NOMO-1 treated with dmso at 0.1 percent for 144 hours (cell line): ENCODE results near the gene GNB2.

Experiments used
- DNase-seq: peaks from one replicate; lab custom pipeline; 2025; ENCODE audit not compliant: unreplicated experiment; lab: John Stamatoyannopoulos, UW

GNB2 gene

DNA sequence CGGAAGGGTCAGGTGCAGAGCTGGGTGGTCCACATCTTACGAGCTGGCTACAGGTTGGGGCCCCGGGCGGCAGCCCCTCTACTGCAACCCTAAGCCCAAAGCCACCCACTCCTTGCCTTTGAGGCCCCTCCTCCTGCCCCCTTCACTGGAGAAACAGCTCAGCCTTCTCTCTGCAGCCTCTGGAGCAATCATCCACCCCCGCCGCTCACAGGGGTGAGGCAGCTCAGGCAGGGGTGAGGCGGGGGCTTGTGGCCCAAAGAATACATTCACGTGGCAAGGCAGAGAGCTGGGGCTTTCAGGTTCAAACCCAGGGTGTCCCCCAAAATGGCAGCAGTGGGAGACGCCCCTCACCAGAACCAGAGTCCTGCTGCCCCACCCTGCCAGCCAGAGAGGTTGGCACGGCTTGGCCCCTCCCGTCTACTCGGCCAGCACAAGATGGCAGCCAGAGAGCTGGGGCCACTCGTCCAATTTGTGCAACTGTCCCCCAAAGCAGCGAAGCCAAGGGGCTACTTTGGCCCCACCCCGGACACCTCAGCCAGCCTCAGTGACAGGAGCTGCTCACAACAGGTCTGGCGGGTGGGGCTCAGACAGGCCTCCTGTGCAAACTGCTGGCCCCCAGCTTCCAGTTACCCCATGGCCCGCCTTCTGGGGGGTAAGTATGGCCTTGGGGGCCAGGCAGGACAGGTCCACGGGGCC is 7.2 kb downstream of the GNB2 start:
- no peak for DNase-seq

DNA sequence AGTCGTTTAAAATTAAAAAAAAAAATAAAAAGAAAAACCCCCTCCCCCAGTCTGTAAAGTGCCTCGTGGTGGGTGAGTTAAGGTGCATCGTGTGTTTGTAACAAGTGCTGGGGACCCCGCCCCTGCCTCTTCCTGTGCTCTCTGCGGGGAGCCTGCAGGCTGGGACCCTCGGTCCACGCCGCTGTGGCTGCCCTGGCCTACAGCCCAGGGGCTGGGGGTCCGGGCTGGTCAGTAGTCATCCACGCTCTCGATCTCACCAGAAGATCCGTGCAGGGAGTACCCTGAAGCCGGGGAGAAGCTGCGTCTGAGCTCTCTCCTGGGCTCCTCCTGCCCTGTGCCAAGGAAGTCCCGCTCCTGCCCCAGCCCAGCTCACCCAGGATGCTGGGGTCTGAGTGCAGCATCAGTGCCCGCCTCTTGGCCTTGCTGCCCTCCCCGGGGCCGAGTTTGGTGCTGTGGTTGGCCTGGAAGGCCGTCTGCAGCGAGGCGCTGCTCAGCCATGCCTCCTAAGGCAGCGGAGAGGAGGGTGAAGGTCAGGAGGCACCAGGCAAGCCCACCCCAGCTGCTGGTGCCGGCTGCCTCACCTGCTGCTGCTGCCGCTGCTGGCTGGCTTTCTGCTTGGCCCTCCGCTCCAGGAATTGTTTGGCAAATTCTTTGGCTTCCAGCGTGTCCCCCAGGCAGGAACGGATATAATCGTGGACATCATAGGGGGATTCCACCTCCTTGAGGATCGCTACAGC is 8.1 kb downstream of the GNB2 start:
- no peak for DNase-seq

GRCh38 chr7:100682228-100682741 is 8.7 kb downstream of the GNB2 start:
- DNase-seq = no peak

- no peak for DNase-seq
These were observed 9.6 kb downstream of the GNB2 start for GRCh38 chr7:100682991-100683658.

- DNase-seq = no peak
These were observed 10.4 kb downstream of the GNB2 start for GRCh38 chr7:100683659-100684533.

DNA sequence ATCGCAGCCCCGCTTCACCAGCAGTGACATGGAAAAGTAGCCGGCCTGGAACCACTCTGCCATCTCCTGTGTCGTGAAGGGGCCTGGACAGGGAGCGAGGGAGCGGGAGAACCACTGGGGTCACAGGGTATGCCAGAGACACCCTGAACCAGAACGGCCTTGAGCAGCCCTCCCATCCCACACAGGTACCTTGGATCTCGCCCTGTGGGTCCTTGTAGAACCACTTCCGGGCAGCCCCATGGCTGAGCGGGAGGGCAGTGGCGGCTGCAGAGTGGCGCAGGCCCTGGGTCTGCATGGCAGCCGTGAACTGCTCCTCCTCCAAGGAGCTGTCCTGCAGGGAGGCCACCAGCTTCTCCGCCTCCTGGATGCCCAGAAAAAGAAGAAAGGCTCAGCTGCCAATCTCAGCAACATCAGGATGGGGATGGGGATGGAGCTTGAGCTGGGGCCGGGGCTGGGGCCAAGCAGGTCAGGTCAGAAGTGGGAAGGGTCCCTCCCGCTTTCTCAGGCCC is 11.0 kb downstream of the GNB2 start:
- DNase-seq = no peak

DNA sequence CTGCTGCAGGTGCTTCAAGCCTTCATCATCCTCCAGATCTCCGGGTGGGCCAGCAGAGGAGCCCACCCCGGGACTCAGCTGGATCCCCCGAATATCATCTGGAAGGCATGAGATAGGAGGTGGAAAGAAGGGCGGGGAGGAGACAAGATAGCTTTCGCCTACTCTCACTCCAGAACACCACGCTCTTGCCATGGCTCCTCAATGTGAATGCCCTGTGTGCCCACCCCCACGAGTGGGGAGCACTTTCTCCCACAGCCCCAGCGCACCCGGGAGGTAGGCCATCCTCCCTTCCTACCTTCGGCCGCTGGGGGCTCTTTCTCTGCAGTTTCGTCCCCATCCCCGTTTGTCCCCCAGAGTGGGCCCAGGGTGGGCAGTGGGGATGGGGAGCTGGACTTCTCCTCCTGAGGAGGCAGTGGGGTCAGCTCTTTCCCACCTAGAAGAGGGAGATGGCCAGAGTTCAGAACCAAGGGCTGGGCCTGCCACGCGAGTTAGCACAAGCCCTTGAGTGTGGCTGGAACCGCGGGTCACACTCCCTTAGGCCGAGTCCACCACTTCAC is 11.6 kb downstream of the GNB2 start:
- DNase-seq = no peak

GRCh38 chr7:100685631-100686145 is 12.1 kb downstream of the GNB2 start:
- DNase-seq = no peak

- no peak for DNase-seq
These were observed 12.8 kb downstream of the GNB2 start for GRCh38 chr7:100686201-100686821.

- no peak for DNase-seq
These were observed 13.3 kb downstream of the GNB2 start for GRCh38 chr7:100686822-100687211.

- DNase-seq = no peak
These were observed 13.7 kb downstream of the GNB2 start for GRCh38 chr7:100687261-100687660.

DNA sequence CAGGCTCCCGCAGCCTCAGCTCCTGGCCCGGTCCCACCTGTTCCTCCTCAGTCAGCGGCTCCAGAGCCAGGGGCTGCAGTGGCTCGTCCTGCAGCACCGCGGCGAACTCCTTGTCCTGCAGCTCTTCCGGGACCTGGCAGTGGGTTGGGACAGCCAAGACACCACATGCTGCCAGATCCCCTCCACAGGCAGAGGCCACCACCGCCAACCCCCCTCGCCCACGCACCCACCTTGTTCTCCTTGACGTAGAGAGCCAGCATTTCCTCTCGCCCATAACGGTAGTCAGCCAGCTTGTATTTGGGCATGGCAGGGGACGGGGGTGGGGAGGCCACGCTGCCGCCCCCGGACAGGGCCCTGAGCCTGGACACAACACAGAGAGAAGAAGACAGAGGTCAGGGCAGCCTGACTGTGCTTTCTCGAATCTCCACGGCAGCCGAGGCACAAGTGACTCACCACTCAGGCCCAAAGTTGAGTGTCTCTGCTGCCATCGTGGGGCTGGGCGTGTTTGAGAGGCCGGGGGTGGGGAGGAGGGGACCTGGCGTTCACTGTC is 14.3 kb downstream of the GNB2 start:
- no peak for DNase-seq

DNA sequence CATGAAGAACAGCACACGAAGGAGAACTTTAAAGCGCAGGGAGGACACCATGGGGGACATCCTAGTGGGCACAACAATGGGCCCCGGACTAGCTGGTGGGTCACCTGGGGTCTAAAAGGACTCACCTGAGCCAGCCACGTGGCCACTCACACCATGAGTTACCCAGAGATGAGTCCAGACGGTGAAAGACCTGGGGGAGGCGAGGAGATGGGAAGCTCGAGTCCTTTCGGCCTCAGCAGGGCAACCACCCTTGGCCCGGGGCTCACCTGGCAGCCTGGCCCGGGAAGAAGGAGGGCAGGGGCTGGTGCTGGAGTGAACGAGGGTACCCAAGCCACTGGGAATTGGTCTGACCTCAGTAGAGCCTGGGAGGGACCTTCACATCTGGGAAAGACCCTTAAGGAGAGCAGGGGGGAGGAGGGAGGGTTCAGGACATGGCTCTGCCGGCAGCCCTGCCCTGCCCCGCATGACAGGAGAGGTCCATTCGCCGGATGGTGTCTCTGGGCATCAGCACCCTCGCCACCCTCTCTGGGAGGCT is 14.9 kb downstream of the GNB2 start:
- DNase-seq = no peak

DNA sequence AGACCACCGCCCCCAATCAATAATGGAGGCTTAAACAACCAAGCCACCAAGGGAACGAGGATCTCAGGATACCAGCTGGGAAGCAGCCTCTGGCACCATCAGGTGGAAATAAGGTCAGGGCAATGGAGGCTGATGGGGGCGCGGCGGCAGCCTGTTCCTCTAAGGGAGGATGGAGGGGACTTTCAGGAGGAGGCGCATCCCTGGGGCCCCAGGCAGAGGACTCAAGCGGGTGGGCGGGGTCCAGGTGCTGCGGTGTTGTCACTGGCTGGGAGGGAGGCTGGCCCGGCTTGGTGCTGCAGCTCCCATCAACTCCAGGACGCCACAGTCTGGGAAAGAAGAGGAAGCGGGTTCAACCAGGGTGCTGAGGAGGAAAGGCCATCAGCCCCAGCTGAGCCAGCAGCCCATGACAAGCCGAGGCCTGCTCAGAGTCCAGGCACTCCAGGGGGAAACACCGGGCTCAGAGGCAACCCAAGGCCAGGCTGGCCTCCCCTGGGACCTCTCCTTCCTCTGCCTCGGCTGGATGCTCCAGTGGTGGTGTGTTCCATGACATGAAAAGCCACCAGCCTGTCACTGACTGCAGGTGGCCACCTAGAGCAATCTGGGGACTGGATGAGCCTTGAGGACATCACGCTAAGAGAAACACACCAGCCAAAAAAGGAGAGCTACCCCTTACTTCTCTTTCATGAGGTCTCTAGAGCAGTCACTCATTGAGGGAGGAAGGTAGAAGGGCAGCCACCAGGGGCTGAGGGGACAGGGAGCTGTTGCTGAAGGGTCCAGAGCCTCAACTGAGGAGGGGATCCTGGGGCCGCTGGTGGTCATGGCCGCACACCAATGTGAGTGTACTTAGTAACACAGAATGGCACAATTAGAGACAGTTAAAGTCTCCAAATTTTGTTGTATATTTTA is 15.9 kb downstream of the GNB2 start:
- no peak for DNase-seq

DNA sequence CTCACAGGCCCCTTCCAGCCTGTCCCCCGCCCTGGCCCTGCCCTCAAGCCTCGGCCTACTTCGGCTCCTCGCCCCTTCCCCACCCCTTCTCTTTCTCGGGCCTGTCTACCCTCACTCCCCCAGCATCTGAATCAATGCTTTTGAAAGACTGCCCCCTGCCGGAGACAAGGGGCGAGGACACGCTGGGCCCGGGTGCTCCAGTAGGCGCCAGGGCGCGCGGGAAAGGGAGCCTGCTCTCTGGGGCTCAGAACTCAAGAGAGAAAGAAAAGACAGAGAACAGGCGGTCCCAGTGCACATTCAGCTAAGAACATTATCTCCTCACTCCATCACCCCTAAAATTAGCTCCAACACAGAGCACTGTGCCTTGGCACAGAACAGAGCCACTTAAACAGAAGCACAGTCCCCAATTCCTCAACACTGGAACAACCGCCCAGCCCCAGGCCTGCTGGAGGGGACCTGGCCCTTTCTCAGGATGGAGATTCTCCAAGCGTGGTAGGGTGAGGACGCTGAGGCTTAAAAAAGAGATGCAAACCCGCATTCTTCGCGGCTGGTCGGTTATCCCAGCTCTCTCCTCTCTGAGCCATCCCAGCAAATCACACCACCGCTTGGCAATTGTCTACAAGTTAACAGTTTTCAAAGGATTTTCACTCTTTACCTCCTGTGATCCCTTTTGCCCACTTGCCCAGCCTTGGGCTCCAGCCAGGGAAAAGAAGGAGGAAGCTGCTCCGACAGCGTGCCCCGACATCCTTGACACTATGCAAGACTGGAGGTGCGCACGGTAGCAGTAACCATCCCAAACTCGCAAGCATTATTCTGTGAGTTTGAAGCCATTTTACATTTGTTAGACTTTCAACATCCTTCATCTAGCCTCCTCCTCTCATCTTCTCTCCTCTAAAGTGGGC is 18.4 kb downstream of the GNB2 start:
- DNase-seq = peak; percentile 48

GRCh38 chr7:100692578-100692961 is 19.0 kb downstream of the GNB2 start:
- no peak for DNase-seq
